T-helper 1 cell treated with Interleukin-12 subunit alpha and Interleukin-12 subunit beta and Interleukin-4 antibody, amounts not matched to agents 30 μg/mL and 1 μg/mL, for 36 hours (primary cell): ENCODE measurements around the gene ST7.

ENCODE experiments used
- H3K27ac Mint-ChIP-seq: one replicate; pipeline ENCODE4 v1.8.0; 2021; ENCODE audit warnings: mild to moderate bottlenecking, mixed read lengths
- H3K27me3 Mint-ChIP-seq: one replicate; pipeline ENCODE4 v1.8.0; 2021; ENCODE audit warnings: low read depth, mixed read lengths
- H3K36me3 Mint-ChIP-seq: one replicate; pipeline ENCODE4 v1.8.0; 2021; ENCODE audit warnings: low read depth, mixed read lengths
- H3K4me1 Mint-ChIP-seq: one replicate; pipeline ENCODE4 v1.8.0; 2021; ENCODE audit warnings: low read depth, mixed read lengths
- H3K4me3 Mint-ChIP-seq: one replicate; pipeline ENCODE4 v1.8.0; 2021; ENCODE audit warnings: mild to moderate bottlenecking, moderate library complexity, mixed read lengths
- H3K9me3 Mint-ChIP-seq: one replicate; pipeline ENCODE4 v1.8.0; 2021; ENCODE audit warnings: mixed read lengths

Gene ST7

GRCh38 chr7:117061751-117062150, 108.5 kb downstream of the ST7 start:
- H3K36me3 Mint-ChIP-seq = no peaks in the 10 kb centered on the region
- H3K27me3 Mint-ChIP-seq = no peaks in the 10 kb centered on the region
- no peak overlapping the region for H3K27ac Mint-ChIP-seq
- H3K4me3 Mint-ChIP-seq = no peak overlapping the region
- no peaks in the 10 kb centered on the region for H3K9me3 Mint-ChIP-seq
- H3K4me1 Mint-ChIP-seq = no peaks in the 10 kb centered on the region

- Mint-ChIP-seq H3K9me3 (no peaks in the 10 kb centered on the region), H3K27me3 (no peaks in the 10 kb centered on the region), H3K4me3 (no peak overlapping the region), H3K27ac (no peak overlapping the region), H3K36me3 (no peaks in the 10 kb centered on the region), H3K4me1 (no peaks in the 10 kb centered on the region)
Observed at GRCh38 chr7:117062300-117062699, 109.0 kb downstream of the ST7 start.

- H3K27me3 Mint-ChIP-seq = no peaks in the 10 kb centered on the region
- no peak overlapping the region for H3K4me3 Mint-ChIP-seq
- H3K27ac Mint-ChIP-seq = no peak overlapping the region
- H3K36me3 Mint-ChIP-seq = no peaks in the 10 kb centered on the region
- H3K4me1 Mint-ChIP-seq = no peaks in the 10 kb centered on the region
- H3K9me3 Mint-ChIP-seq = no peaks in the 10 kb centered on the region
Observed at GRCh38 chr7:117064688-117065087, 111.4 kb downstream of the ST7 start.

- Mint-ChIP-seq H3K27me3 (no peaks in the 10 kb centered on the region), H3K9me3 (no peaks in the 10 kb centered on the region), H3K27ac (no peak overlapping the region), H3K4me1 (no peaks in the 10 kb centered on the region), H3K4me3 (no peak overlapping the region), H3K36me3 (no peaks in the 10 kb centered on the region)
Observed at GRCh38 chr7:117065571-117066150, 112.4 kb downstream of the ST7 start.

GRCh38 chr7:117066668-117067067, 113.4 kb downstream of the ST7 start:
- no peak overlapping the region for H3K4me3 Mint-ChIP-seq
- no peaks in the 10 kb centered on the region for H3K9me3 Mint-ChIP-seq
- H3K27ac Mint-ChIP-seq = no peak overlapping the region

GRCh38 chr7:117067340-117067739, 114.0 kb downstream of the ST7 start:
- Mint-ChIP-seq H3K36me3 (no peaks in the 10 kb centered on the region), H3K4me3 (no peak overlapping the region), H3K4me1 (no peaks in the 10 kb centered on the region), H3K9me3 (no peaks in the 10 kb centered on the region), H3K27me3 (no peaks in the 10 kb centered on the region), H3K27ac (no peak overlapping the region)

More at GRCh38 chr7:117066668-117067067, 113.4 kb downstream of the ST7 start:
- Mint-ChIP-seq H3K27me3 (no peaks in the 10 kb centered on the region), H3K4me1 (no peaks in the 10 kb centered on the region), H3K36me3 (no peaks in the 10 kb centered on the region)

GRCh38 chr7:117068511-117069145, 115.3 kb downstream of the ST7 start:
- H3K9me3 Mint-ChIP-seq = no peaks in the 10 kb centered on the region
- H3K27me3 Mint-ChIP-seq = peaks cover 3% of the 10 kb centered on the region
- H3K4me3 Mint-ChIP-seq = no peak overlapping the region
- H3K4me1 Mint-ChIP-seq = no peaks in the 10 kb centered on the region
- no peak overlapping the region for H3K27ac Mint-ChIP-seq
- H3K36me3 Mint-ChIP-seq = no peaks in the 10 kb centered on the region

- H3K9me3 Mint-ChIP-seq = no peaks in the 10 kb centered on the region
- no peaks in the 10 kb centered on the region for H3K36me3 Mint-ChIP-seq
- H3K27me3 Mint-ChIP-seq = peaks cover 3% of the 10 kb centered on the region
- no peak overlapping the region for H3K4me3 Mint-ChIP-seq
- no peaks in the 10 kb centered on the region for H3K4me1 Mint-ChIP-seq
- no peak overlapping the region for H3K27ac Mint-ChIP-seq
Observed at GRCh38 chr7:117069379-117069778, 116.1 kb downstream of the ST7 start.

- Mint-ChIP-seq H3K36me3 (no peaks in the 10 kb centered on the region), H3K9me3 (peaks cover 5% of the 10 kb centered on the region), H3K4me1 (no peaks in the 10 kb centered on the region), H3K27ac (no peak overlapping the region), H3K27me3 (peaks cover 3% of the 10 kb centered on the region), H3K4me3 (no peak overlapping the region)
Observed at GRCh38 chr7:117071551-117071950, 118.2 kb downstream of the ST7 start.

GRCh38 chr7:117072620-117073118, 119.4 kb downstream of the ST7 start:
- H3K27ac Mint-ChIP-seq = no peak overlapping the region
- no peaks in the 10 kb centered on the region for H3K4me1 Mint-ChIP-seq
- H3K4me3 Mint-ChIP-seq = no peak overlapping the region
- H3K9me3 Mint-ChIP-seq = peaks cover 5% of the 10 kb centered on the region
- peaks cover 3% of the 10 kb centered on the region for H3K27me3 Mint-ChIP-seq
- H3K36me3 Mint-ChIP-seq = no peaks in the 10 kb centered on the region

GRCh38 chr7:117074378-117074777, 121.1 kb downstream of the ST7 start:
- no peak overlapping the region for H3K4me3 Mint-ChIP-seq
- H3K4me1 Mint-ChIP-seq = no peaks in the 10 kb centered on the region
- H3K27me3 Mint-ChIP-seq = peaks cover 3% of the 10 kb centered on the region
- no peaks in the 10 kb centered on the region for H3K36me3 Mint-ChIP-seq
- peaks cover 5% of the 10 kb centered on the region for H3K9me3 Mint-ChIP-seq
- no peak overlapping the region for H3K27ac Mint-ChIP-seq

GRCh38 chr7:117075934-117076333, 122.6 kb downstream of the ST7 start:
- Mint-ChIP-seq H3K27me3 (peaks cover 3% of the 10 kb centered on the region), H3K9me3 (peaks cover 5% of the 10 kb centered on the region), H3K4me1 (no peaks in the 10 kb centered on the region), H3K4me3 (no peak overlapping the region), H3K36me3 (no peaks in the 10 kb centered on the region), H3K27ac (no peak overlapping the region)

GRCh38 chr7:117076426-117076943, 123.2 kb downstream of the ST7 start:
- Mint-ChIP-seq H3K4me3 (no peak overlapping the region), H3K27me3 (peaks cover 3% of the 10 kb centered on the region), H3K4me1 (no peaks in the 10 kb centered on the region), H3K36me3 (no peaks in the 10 kb centered on the region), H3K27ac (no peak overlapping the region), H3K9me3 (peaks cover 5% of the 10 kb centered on the region)

- no peak overlapping the region for H3K4me3 Mint-ChIP-seq
- peaks cover 5% of the 10 kb centered on the region for H3K9me3 Mint-ChIP-seq
- no peak overlapping the region for H3K27ac Mint-ChIP-seq
- no peaks in the 10 kb centered on the region for H3K4me1 Mint-ChIP-seq
- H3K27me3 Mint-ChIP-seq = peaks cover 1% of the 10 kb centered on the region
- no peaks in the 10 kb centered on the region for H3K36me3 Mint-ChIP-seq
Observed at GRCh38 chr7:117077658-117078057, 124.4 kb downstream of the ST7 start.

GRCh38 chr7:117082647-117083046, 129.3 kb downstream of the ST7 start:
- H3K27me3 Mint-ChIP-seq = no peaks in the 10 kb centered on the region
- H3K27ac Mint-ChIP-seq = no peak overlapping the region
- no peaks in the 10 kb centered on the region for H3K9me3 Mint-ChIP-seq
- H3K36me3 Mint-ChIP-seq = no peaks in the 10 kb centered on the region
- no peak overlapping the region for H3K4me3 Mint-ChIP-seq
- peaks cover 3% of the 10 kb centered on the region for H3K4me1 Mint-ChIP-seq
